ENCODE data around the gene OXA1L. TPM values are rescaled to one million over a fixed set of nuclear protein-coding genes. Genes with fewer than 3 reads are reported as not detected.
"Not testable (repeated sequence)": the region's sequence is repeated elsewhere in the genome, so short reads cannot be mapped to it uniquely, and the experiment has no call there.

OXA1L gene
- total RNA-seq, 2 donors from 2014 or later = 65.2 to 81.9 TPM

- no peak overlapping the region for H3K4me3 ChIP-seq
- no peak for TF ChIP-seq POLR2A (IDR thresholded peaks at IDR 0.05)
- TF ChIP-seq POLR2AphosphoS5 (IDR thresholded peaks at IDR 0.05) = no peak
- TF ChIP-seq, protein P1, sequence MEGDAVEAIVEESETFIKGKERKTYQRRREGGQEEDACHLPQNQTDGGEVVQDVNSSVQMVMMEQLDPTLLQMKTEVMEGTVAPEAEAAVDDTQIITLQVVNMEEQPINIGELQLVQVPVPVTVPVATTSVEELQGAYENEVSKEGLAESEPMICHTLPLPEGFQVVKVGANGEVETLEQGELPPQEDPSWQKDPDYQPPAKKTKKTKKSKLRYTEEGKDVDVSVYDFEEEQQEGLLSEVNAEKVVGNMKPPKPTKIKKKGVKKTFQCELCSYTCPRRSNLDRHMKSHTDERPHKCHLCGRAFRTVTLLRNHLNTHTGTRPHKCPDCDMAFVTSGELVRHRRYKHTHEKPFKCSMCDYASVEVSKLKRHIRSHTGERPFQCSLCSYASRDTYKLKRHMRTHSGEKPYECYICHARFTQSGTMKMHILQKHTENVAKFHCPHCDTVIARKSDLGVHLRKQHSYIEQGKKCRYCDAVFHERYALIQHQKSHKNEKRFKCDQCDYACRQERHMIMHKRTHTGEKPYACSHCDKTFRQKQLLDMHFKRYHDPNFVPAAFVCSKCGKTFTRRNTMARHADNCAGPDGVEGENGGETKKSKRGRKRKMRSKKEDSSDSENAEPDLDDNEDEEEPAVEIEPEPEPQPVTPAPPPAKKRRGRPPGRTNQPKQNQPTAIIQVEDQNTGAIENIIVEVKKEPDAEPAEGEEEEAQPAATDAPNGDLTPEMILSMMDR (IDR thresholded peaks at IDR 0.05) = no peak
- intact Hi-C loops (cut with DNase I) = no loop called here
- H3K9me3 ChIP-seq = no peaks in the 10 kb centered on the region
- no peak overlapping the region for H3K27ac ChIP-seq
- H3K36me3 ChIP-seq = no peaks in the 10 kb centered on the region
- no peaks in the 10 kb centered on the region for H3K27me3 ChIP-seq (replicated peaks; ENCODE audit: insufficient read depth)
- H3K4me1 ChIP-seq (replicated peaks) = no peaks in the 10 kb centered on the region
- WGBS = 41% methylated on average over 8 of the region's 8 CpGs
- DNase-seq (ENCODE audit: low spot score) = no peak
These were observed 14.1 kb upstream of the OXA1L start for GRCh38 chr14:22752422-22752821.

DNA sequence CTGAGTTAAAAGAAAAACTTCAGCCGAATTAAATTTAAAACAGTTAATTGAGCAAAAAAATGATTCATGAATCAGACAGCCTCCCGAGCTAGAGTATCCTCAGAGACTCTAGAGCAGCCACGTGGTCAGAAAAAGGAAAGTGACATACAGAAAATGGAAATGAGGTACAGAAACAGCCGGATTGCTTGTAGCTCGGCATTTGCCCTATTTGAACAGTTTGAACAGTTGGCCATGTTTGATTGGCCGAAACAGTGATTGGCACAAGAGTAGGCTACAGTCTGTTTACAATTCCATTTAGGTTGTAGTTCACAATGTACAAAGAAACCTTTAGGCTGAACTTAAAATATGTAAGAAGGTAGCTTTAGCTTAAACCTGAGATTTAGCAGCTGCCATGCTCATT lies 12.9 kb upstream of the OXA1L start:
- Histone ChIP-seq H3K4me3 (no peak overlapping the region), H3K4me1 (replicated peaks) (no peaks in the 10 kb centered on the region), H3K27ac (no peak overlapping the region), H3K36me3 (no peaks in the 10 kb centered on the region), H3K9me3 (no peaks in the 10 kb centered on the region), H3K27me3 (replicated peaks; ENCODE audit: insufficient read depth) (no peaks in the 10 kb centered on the region)
- WGBS = 51% methylated on average over 6 of the region's 6 CpGs
- TF ChIP-seq, protein P1 (IDR thresholded peaks at IDR 0.05) = no peak
- TF ChIP-seq POLR2AphosphoS5 (IDR thresholded peaks at IDR 0.05) = no peak
- TF ChIP-seq POLR2A (IDR thresholded peaks at IDR 0.05) = no peak
- intact Hi-C loops (cut with DNase I) = no loop called here
- no peak for DNase-seq (ENCODE audit: low spot score)

DNA sequence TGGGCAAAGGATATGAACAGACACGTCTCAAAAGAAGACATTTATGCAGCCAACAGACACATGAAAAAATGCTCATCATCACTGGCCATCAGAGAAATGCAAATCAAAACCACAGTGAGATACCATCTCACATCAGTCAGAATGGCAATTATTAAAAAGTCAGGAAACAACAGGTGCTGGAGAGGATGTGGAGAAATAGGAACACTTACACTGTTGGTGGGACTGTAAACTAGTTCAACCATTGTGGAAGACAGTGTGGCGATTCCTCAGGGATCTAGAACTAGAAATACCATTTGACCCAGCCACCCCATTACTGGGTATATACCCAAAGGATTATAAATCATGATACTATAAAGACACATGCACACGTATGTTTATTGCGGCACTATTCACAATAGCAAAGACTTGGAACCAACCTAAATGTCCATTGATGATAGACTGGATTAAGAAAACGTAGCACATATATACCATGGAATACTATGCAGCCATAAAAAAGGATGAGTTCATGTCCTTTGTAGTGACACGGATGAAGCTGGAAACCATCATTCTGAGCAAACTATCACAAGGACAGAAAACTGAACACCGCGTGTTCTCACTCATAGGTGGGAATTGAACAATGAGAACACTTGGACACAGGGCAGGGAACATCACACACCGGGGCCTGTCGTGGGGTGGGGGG lies 8.4 kb upstream of the OXA1L start:
- H3K4me3 ChIP-seq; intact Hi-C loops (cut with DNase I); H3K4me1 ChIP-seq (replicated peaks); H3K36me3 ChIP-seq; H3K27ac ChIP-seq; H3K9me3 ChIP-seq; DNase-seq (ENCODE audit: low spot score); H3K27me3 ChIP-seq (replicated peaks; ENCODE audit: insufficient read depth): not testable (repeated sequence)
- WGBS = 90% methylated on average over 10 of the region's 10 CpGs

- no peak for DNase-seq (ENCODE audit: low spot score)
- H3K27ac ChIP-seq = no peak overlapping the region
- no peak for TF ChIP-seq POLR2AphosphoS5 (IDR thresholded peaks at IDR 0.05)
- TF ChIP-seq POLR2A (IDR thresholded peaks at IDR 0.05) = no peak
- TF ChIP-seq, protein P1 (IDR thresholded peaks at IDR 0.05) = no peak
- no peaks in the 10 kb centered on the region for H3K27me3 ChIP-seq (replicated peaks; ENCODE audit: insufficient read depth)
- H3K4me3 ChIP-seq = no peak overlapping the region
- H3K4me1 ChIP-seq (replicated peaks) = no peaks in the 10 kb centered on the region
- H3K36me3 ChIP-seq = no peaks in the 10 kb centered on the region
- H3K9me3 ChIP-seq = no peaks in the 10 kb centered on the region
- intact Hi-C loops (cut with DNase I) = loop anchor here (10.0 kb wide), 2 partner anchors 93 to 167 kb away; partner anchors contain the start of gene ABHD4
- WGBS = 94% methylated on average over 1 of the region's 1 CpG
These were observed 4.8 kb upstream of the OXA1L start for GRCh38 chr14:22761734-22762133.

GRCh38 chr14:22764382-22764781 lies 2.1 kb upstream of the OXA1L start:
- H3K27ac ChIP-seq = no peak overlapping the region
- intact Hi-C loops (cut with DNase I) = loop anchor here (10.0 kb wide), 2 partner anchors 90 to 170 kb away; partner anchors contain the start of gene ABHD4
- H3K4me1 ChIP-seq (replicated peaks) = no peaks in the 10 kb centered on the region
- WGBS = 85% methylated on average over 4 of the region's 4 CpGs
- TF ChIP-seq, protein P1 (IDR thresholded peaks at IDR 0.05) = no peak
- TF ChIP-seq POLR2AphosphoS5 (IDR thresholded peaks at IDR 0.05) (no peak), POLR2A (IDR thresholded peaks at IDR 0.05) (no peak)
- H3K9me3 ChIP-seq = no peaks in the 10 kb centered on the region
- H3K4me3 ChIP-seq = no peak overlapping the region
- no peaks in the 10 kb centered on the region for H3K36me3 ChIP-seq
- no peaks in the 10 kb centered on the region for H3K27me3 ChIP-seq (replicated peaks; ENCODE audit: insufficient read depth)
- DNase-seq (ENCODE audit: low spot score) = no peak

Data from prostate gland (tissue), 2 donors.